ENCODE measurements around the gene ADAM12.
"Not testable (repeated sequence)": the region's sequence is repeated elsewhere in the genome, so short reads cannot be mapped to it uniquely, and the experiment has no call there.

ADAM12 gene

GRCh38 chr10:126402721-126403695 lies 14.7 kb upstream of the ADAM12 start:
- no peak for DNase-seq (ENCODE audit: low read depth)

- no peak for DNase-seq (ENCODE audit: low read depth)
Observed at GRCh38 chr10:126400641-126401040, 12.4 kb upstream of the ADAM12 start.

GRCh38 chr10:126398924-126399323 lies 10.6 kb upstream of the ADAM12 start:
- no peak for DNase-seq (ENCODE audit: low read depth)

DNA sequence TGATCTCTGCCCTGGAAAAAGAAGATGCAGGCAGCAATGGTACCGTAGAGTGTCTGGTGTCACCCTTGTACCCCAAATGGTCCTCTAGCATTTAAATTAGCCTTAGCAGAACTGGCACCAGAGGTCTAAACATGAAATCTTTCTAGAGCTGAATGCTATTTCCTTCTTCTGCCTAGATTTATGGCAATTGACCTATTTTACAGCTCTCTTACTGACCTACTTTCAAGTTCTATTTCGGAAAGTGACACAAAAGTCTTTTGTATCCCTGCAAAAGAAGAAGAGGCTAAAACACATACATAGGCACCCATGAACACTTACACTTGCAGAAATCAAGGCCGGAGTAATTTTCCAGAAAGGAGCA lies 10.1 kb upstream of the ADAM12 start:
- DNase-seq (ENCODE audit: low read depth) = no peak

- DNase-seq (ENCODE audit: low read depth) = no peak
Observed at GRCh38 chr10:126397640-126398382, 9.5 kb upstream of the ADAM12 start.

GRCh38 chr10:126397156-126397555 lies 8.9 kb upstream of the ADAM12 start:
- DNase-seq (ENCODE audit: low read depth) = no peak

GRCh38 chr10:126394948-126395347 lies 6.7 kb upstream of the ADAM12 start:
- no peak for DNase-seq (ENCODE audit: low read depth)

GRCh38 chr10:126393076-126393475 lies 4.8 kb upstream of the ADAM12 start:
- DNase-seq (ENCODE audit: low read depth) = no peak

GRCh38 chr10:126392469-126392868 lies 4.2 kb upstream of the ADAM12 start:
- no peak for DNase-seq (ENCODE audit: low read depth)

DNA sequence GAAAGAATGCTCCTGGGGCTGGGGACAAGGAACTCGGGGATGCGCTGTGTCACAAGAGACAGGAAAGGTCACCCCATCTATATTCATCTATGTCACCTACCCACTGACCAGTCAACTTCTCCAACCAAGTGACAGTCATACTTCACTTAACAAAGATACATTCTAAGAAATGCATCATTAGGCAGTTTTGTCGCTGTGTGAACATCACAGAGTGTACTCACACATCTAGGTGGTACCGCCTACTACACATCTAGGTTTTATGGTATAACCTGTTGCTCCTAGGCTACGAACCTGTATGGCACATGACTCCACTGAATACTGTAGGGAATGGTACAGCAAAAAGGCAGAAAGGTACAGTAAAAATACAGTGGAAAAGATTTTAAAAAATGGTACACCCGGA lies 3.8 kb upstream of the ADAM12 start:
- DNase-seq (ENCODE audit: low read depth) = no peak

DNA sequence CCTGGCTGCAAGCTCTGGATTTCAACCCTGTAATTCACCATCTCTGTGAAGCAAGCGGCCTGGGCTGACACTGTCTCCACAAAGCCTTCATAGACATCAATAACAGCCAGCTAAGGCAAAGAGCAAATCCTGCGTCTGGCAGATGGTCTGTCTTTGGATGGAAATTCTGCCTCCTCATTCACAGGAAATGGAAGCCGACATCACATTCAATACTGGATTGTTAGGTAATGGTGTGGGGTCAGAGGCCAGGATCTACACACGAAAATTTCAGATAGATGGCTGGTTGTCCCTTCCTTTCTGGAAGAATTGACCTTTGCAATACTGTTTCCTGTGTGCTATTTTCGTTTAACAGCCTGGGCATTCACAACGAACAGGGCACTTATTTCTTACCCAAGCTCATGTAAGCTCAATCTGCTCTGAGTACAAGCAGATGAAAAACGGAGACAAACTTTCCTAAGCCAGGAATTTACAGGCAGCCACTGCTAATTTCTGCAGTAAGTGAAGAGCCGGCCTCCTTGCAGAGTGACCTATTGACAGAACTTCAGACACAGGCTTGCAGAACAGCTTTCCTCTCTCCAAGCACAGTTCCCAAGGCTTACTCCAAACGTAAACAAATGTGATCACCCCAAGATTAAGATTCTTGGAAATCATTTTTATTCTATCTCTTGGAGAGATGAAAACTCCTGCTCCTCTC lies 3.1 kb upstream of the ADAM12 start:
- DNase-seq (ENCODE audit: low read depth) = no peak

DNA sequence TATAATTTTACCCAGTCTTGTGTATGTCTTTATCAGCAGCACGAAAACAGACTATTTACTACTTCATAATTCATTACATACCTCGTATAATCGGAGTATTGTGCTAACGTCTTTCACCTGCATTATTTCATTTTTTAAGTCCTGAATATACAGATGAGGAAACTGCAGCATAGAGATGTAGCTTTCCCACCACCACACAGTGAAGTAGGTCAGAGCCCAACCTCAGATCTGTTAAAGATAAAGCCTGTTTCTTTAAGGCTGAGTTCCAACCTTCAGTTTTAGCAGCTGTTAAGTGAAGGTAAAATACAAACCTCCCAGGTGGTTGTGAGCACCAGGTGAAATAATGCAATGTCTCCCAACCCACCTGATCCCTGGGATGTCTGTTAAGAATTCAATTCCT lies 2.0 kb upstream of the ADAM12 start:
- DNase-seq (ENCODE audit: low read depth) = no peak

DNA sequence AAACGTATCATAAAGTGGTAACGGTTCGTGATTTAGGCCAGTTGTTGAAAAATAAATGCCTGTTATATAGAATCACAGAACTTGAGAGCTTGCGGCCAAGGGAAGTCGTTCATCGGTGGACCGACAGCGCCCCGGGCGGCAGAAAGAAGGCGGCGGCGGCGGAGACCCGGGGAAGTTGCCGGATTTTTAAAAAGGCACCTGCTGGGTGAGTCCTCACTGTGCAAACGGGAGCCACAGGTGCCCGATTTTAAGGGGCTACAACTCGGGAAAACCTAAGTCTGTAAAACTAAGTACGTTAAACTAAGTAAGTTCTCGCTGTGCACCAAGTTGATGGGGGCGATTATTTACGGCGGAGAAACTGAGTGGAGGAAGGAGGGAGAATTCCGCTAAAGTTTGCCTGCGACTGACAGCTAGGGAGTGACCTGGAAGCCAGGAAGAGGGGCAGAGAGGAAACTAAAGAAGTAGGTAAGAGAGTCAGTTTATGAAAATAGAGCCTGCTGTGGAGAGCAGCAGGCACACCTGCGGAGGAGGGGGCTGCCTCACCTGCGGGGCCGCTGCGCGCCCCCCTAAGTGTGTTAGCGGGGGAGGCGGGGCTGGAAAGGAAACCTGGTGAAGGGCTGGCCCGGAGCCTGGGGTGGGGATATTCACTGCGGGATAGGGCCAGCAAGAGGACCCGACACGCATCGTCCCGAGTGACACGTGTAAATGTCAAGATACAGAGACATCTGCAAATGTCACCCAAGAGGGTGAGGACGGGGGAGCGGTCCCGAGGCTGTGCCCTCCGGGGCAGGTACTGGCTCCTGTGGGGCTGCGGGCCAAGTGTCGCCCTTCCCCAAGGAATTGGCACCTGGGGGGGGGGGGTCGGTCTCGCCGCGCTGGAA lies 996 bp downstream of the ADAM12 start:
- peak; percentile 2 for DNase-seq (ENCODE audit: low read depth)

DNA sequence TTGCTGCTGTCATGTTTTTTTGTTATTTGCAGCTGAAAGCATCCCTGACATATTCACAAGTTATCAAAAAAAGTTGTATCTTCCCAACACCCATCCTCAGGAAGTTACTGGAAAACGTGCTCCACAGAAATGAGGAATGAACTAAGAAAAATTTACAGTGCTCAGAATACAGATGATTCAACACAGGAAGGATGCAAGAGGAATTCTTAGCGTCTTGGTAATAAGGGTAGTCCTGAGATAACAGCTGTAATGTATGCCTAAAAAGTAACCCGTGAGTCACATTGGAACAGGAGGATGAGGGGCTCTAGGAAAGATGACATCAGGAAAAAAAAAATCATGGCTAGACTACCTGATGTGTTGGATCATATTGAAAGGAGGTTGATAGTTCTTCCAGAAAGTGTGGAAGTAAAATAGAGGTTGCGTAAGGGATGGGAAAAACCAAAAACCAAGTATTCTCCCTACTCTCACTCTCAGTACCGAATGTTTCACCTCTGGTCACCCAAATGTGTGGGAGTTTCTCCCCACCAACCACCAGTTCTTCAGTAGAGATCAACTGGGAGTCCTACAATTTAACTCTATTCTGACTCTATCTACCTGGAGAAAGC lies 3.9 kb downstream of the ADAM12 start:
- no peak for DNase-seq (ENCODE audit: low read depth)

GRCh38 chr10:126380352-126381076 lies 7.8 kb downstream of the ADAM12 start:
- no peak for DNase-seq (ENCODE audit: low read depth)

- not testable (repeated sequence) for DNase-seq (ENCODE audit: low read depth)
Observed at GRCh38 chr10:126379166-126379565, 9.1 kb downstream of the ADAM12 start.

DNA sequence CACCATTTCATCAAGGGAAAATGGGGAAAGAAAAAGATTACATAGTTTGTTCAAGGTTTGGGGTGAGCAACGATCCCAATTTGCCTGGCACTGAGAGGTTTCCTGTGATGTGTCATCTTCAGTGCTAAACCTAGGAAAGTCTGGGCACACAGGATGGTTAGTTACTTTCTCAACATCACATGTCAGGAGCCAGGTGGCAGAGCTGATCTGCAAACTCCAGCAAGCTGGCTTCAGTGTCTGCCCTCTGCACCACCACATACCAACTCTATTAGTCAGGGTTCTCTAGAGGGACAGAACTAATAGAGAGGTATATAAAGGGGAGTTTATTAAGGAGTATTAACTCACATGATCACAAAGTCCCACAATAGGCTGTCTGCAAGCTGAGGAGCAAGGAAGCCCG lies 11.3 kb downstream of the ADAM12 start:
- DNase-seq (ENCODE audit: low read depth) = no peak

- no peak for DNase-seq (ENCODE audit: low read depth)
Observed at GRCh38 chr10:126375926-126376554, 12.2 kb downstream of the ADAM12 start.

- DNase-seq (ENCODE audit: low read depth) = no peak
Observed at GRCh38 chr10:126375299-126375698, 13.0 kb downstream of the ADAM12 start.

DNA sequence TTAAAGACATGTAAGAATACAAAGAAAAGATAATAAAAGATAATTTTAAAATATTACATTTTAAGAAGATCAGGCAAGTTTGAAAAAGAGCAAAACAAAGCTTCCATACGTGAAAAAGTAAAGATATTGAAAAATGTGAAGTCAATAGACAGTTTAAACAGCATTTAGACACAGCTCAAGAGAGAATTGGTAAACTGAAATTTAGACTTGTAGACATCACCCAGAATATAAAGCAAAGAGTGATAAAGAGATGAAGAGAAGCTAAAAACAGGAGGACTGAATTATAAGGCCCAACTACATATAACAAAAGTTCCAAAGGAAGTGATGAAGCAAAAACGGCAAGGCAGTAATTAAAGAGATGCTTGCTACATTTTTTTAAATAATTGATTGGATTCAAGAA lies 13.8 kb downstream of the ADAM12 start:
- no peak for DNase-seq (ENCODE audit: low read depth)

Data from activated T-helper 9 cell treated with anti-CD3 and anti-CD28 coated beads, Interleukin-2, amount 50 U/mL, for 16 hours (primary cell).